Peyer's patch (tissue), 4 donors: ENCODE measurements around the gene ARHGAP26. TPM values are rescaled to one million over a fixed set of nuclear protein-coding genes. Genes with fewer than 3 reads are reported as not detected.

Experiments
- DNase-seq, 3 donors: peaks; one replicate each; pipeline ENCODE4 v3.0.0-alpha.2; 2017 to 2019
- H3K27ac ChIP-seq, 4 donors: fragments of 200-600 bp; sonication (generic); one replicate each; pipeline ENCODE4 v1.5.1; 2016 to 2019
- H3K27me3 ChIP-seq, 2 donors: fragments of 200-600 bp; sonication (generic); one replicate each; pipeline ENCODE4 v1.5.1; 2019
- H3K36me3 ChIP-seq, 3 donors: fragments of 200-600 bp; sonication (generic); one replicate each; pipeline ENCODE4 v1.5.1; 2016 to 2019
- H3K4me1 ChIP-seq, 4 donors: fragments of 200-600 bp; sonication (generic); one replicate each; pipeline ENCODE4 v1.5.1; 2016 to 2019
- H3K4me3 ChIP-seq, 4 donors: fragments of 200-600 bp; sonication (generic); 1 replicate in 3 of 4; 2 replicates in 1 of 4; pipeline ENCODE4 v1.5.1; 2016 to 2019; ENCODE audit warnings: mild to moderate bottlenecking in 1 of 4
- H3K9me3 ChIP-seq, 4 donors: fragments of 200-600 bp; sonication (generic); one replicate each; pipeline ENCODE4 v1.5.1; 2016 to 2019; ENCODE audit warnings: mild to moderate bottlenecking in 1 of 4
- POLR2A ChIP-seq, 2 donors: fragments of 450-650 bp; IDR thresholded peaks; one replicate each; pipeline ENCODE4 v1.5.1; 2017; ENCODE audit warnings: antibody characterized with exemption in 2 of 2, mild to moderate bottlenecking in 2 of 2, moderate library complexity in 2 of 2
- total RNA-seq, 4 donors: library from RNA; depleted of rRNA; stranded (reverse); fragments of >200 nt; gene quantifications; one replicate each; pipeline ENCODE4 v1.1.0, GENCODE V29; 2016
- TF ChIP-seq, protein P1 (sequence below), 6 experiments: fragments of 450-650 bp in 4 of 6; fragments of 200-600 bp in 2 of 6; sonication (generic) in 1 of 6; IDR thresholded peaks; one replicate each; pipeline ENCODE4 v1.5.1; 2017 to 2019; ENCODE audit warnings: antibody characterized with exemption in 6 of 6, mild to moderate bottlenecking in 3 of 6, moderate library complexity in 1 of 6

The ARHGAP26 gene
- total RNA-seq, 4 donors from 2014 or later = 60.1 to 180 (median 126) TPM

DNA sequence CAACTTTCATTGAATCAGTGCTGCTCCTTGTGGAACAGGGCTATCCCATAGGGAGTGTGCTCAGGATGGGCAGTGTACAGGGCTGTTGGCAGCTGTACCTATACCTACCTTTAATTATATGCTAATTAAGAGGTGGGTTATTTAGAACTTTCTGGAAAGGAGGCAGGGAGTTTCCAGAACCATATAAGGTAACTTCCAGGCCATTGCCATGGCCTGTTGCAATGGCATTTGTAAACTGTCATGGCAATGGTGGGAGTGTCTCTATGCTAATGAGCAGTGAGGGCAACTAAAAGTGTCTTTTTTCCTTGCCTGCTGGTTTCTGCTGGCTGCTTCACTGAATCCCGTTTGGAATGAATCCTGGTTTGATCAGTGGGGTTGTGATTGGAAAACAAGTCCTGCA, 2.3 kb upstream of the ARHGAP26 start:
- DNase-seq = no peak
- Histone ChIP-seq H3K9me3 (no peaks in the 10 kb centered on the region), H3K4me3 (no peak overlapping the region), H3K27ac (no peak overlapping the region), H3K27me3 (no peaks in the 10 kb centered on the region), H3K36me3 (no peaks in the 10 kb centered on the region), H3K4me1 (peaks cover 0 to 26% (median 0%) of the 10 kb centered on the region in 4 donors)
- TF ChIP-seq, protein P1, sequence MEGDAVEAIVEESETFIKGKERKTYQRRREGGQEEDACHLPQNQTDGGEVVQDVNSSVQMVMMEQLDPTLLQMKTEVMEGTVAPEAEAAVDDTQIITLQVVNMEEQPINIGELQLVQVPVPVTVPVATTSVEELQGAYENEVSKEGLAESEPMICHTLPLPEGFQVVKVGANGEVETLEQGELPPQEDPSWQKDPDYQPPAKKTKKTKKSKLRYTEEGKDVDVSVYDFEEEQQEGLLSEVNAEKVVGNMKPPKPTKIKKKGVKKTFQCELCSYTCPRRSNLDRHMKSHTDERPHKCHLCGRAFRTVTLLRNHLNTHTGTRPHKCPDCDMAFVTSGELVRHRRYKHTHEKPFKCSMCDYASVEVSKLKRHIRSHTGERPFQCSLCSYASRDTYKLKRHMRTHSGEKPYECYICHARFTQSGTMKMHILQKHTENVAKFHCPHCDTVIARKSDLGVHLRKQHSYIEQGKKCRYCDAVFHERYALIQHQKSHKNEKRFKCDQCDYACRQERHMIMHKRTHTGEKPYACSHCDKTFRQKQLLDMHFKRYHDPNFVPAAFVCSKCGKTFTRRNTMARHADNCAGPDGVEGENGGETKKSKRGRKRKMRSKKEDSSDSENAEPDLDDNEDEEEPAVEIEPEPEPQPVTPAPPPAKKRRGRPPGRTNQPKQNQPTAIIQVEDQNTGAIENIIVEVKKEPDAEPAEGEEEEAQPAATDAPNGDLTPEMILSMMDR (IDR thresholded peaks at IDR 0.05) = no peak
- no peak for TF ChIP-seq POLR2A (IDR thresholded peaks at IDR 0.05)

DNA sequence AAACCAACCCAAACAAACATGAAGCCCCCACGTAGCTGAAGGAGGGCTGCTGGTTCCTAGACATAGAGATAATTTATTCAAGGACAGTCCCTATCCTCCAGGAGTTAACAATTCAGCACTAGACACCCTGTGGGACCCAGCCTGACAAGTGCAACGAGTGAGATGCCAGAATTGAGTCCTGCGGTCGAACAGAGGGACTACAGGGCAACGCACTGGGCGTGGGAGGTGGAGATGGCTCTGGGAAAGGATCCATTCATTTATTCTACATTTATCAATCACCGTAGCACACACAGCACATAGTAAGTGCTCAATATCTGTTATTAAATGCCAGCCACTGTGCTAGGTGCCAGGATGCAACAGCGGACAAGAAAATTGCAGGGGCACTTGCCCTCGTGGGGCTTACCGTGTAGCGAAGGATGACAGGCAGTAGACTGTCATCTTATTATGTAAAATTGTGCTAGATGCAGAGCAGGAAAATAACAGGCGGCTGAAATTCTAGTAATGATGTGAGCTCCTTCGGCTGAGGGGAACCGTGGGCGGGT, 855 bp upstream of the ARHGAP26 start:
- H3K27ac ChIP-seq = peak overlapping the region; percentile 86 to 95 (median 91)
- no peaks in the 10 kb centered on the region for H3K36me3 ChIP-seq
- H3K4me3 ChIP-seq = peak overlapping the region; percentile 73 to 83 (median 81)
- H3K9me3 ChIP-seq = no peaks in the 10 kb centered on the region
- no peak for TF ChIP-seq POLR2A (IDR thresholded peaks at IDR 0.05)
- TF ChIP-seq, protein P1 (IDR thresholded peaks at IDR 0.05) = peak in 1 of 6 experiments; percentile 15
- no peak for DNase-seq
- H3K27me3 ChIP-seq = no peaks in the 10 kb centered on the region
- H3K4me1 ChIP-seq = peaks cover 0 to 37% (median 0%) of the 10 kb centered on the region in 4 donors

DNA sequence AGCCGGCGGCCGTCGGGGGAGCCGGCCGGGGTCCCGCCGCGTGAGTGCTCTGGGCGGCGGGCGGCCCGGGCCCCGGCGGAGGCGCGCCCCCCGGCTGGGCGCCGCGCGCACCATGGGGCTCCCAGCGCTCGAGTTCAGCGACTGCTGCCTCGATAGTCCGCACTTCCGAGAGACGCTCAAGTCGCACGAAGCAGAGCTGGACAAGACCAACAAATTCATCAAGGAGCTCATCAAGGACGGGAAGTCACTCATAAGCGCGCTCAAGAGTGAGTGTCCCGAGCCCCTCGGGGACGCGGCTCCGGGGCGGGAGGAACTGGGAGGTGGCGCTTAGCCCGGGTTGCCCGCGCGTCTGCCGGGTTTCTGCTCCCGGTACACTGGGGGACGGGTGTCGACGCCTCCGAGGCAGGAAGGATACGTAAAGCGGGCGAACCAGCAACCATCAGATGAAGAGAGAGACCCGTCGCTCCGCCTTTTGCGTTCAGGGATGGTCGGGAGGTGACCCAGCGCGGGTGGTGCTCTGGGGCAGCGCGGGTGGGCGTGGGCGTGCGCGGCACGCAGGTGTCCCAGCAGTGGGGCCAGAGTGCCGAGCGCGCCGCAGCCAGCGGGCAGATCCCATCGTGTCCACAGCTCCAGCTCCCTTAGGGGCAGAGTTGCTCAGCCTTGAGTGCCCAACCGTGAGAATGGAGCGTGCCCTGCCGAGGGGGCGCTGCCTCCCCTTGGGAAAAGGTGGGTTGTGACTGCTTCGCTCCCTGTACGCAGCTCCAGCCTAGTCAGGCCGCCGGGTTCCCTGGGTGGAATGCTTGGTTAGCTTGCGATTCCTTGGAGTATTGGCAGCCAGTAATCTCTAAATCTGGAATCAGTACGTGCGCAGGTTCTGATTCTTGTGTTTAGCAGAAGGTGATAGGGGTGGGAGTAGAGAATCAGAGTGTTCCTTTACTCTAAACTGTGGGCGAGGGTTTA, 753 bp downstream of the ARHGAP26 start:
- TF ChIP-seq POLR2A (IDR thresholded peaks at IDR 0.05) = peak in 1 of 2 donors; percentile 51
- TF ChIP-seq, protein P1 (IDR thresholded peaks at IDR 0.05) = peak in 1 of 6 experiments; percentile 1
- H3K27ac ChIP-seq = peak overlapping the region; percentile 86 to 95 (median 91)
- H3K9me3 ChIP-seq = no peaks in the 10 kb centered on the region
- H3K4me1 ChIP-seq = peaks cover 0 to 37% (median 0%) of the 10 kb centered on the region in 4 donors
- peak; percentile 45 to 82 (median 78) for DNase-seq
- no peaks in the 10 kb centered on the region for H3K36me3 ChIP-seq
- H3K27me3 ChIP-seq = no peaks in the 10 kb centered on the region
- H3K4me3 ChIP-seq = peak overlapping the region; percentile 73 to 83 (median 81)

DNA sequence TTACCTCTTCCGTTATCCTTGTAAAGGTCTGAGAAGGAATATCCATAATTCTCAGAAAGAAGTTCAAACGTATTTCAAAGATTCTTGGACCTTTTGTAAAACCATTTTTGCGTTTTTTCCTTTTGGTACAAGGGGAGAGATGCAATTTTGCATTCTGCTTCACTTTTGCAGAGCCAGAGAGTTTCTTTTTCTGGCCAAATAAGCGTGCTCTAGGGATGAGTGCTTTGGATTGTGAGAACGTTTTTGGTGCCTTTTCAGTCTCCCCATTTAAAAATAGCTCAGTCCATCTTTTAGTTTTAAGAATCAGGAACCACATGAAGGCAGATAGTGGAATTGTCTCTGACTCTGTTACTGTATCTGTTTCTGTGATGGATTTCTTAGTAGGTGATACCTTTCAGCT, 1.5 kb downstream of the ARHGAP26 start:
- H3K27ac ChIP-seq = peak overlapping the region in 3 of 4 donors; percentile 86 to 95 (median 93)
- H3K4me3 ChIP-seq = peak overlapping the region in 3 of 4 donors; percentile 79 to 83 (median 83)
- H3K4me1 ChIP-seq = peaks cover 0 to 37% (median 0%) of the 10 kb centered on the region in 4 donors
- no peak for DNase-seq
- TF ChIP-seq, protein P1 (IDR thresholded peaks at IDR 0.05) = no peak
- no peaks in the 10 kb centered on the region for H3K9me3 ChIP-seq
- H3K27me3 ChIP-seq = no peaks in the 10 kb centered on the region
- no peaks in the 10 kb centered on the region for H3K36me3 ChIP-seq

DNA sequence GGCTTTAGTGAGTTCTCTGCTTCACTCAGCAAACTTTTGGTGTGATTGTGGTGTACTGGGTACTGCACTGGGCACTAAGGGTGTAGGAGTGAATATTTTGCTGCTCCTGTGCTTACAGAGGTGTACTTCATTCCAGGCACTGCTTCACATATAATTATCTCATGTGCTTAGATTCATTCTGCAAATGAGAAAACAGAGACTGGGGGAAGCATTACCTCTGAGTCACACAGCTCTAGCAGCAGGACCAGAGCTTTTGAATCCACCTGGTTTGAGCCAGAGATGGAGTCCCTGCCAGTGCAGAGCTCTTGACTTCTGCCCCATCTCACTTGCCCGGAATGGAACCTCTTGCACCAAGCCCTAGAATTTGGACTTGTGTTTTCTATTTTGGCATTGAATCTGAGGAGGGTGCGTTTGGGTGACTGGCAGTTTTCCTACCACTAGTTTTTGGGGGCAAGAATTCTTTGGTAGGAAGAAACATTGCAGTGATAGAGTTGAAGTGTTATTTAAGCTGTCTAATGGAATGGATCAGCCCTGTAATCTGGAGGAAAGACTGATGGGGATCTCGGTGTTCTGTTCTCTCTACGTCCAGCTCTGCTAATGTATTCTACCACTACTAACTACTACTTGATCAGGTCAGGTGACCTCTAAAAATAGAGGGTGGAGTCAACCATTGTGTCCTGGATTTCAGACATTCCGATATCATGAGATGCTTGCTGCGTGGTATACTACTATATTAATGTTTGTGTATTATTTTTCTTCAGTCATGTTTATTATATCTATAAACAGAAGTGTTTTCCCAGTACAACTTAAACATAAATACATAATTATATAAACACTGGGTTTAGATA, 2.5 kb downstream of the ARHGAP26 start:
- H3K36me3 ChIP-seq = no peaks in the 10 kb centered on the region
- DNase-seq = no peak
- no peak for TF ChIP-seq POLR2A (IDR thresholded peaks at IDR 0.05)
- TF ChIP-seq, protein P1 (IDR thresholded peaks at IDR 0.05) = no peak
- H3K27ac ChIP-seq = no peak overlapping the region
- H3K27me3 ChIP-seq = no peaks in the 10 kb centered on the region
- no peaks in the 10 kb centered on the region for H3K9me3 ChIP-seq
- peaks cover 0 to 33% (median 0%) of the 10 kb centered on the region in 4 donors for H3K4me1 ChIP-seq
- H3K4me3 ChIP-seq = peak overlapping the region in 1 of 4 donors; percentile 83
